ENCODE data around the gene COX7A2L. TPM values are rescaled to one million over a fixed set of nuclear protein-coding genes. Genes with fewer than 3 reads are reported as not detected.
"Not testable (repeated sequence)": the region's sequence is repeated elsewhere in the genome, so short reads cannot be mapped to it uniquely, and the experiment has no call there.

COX7A2L gene
- total RNA-seq, 1 experiment from 2014 or later = 221 TPM

GRCh38 chr2:42339191-42339912 lies 21.7 kb downstream of the COX7A2L start:
- no peak for DNase-seq (ENCODE audit: low spot score)

DNA sequence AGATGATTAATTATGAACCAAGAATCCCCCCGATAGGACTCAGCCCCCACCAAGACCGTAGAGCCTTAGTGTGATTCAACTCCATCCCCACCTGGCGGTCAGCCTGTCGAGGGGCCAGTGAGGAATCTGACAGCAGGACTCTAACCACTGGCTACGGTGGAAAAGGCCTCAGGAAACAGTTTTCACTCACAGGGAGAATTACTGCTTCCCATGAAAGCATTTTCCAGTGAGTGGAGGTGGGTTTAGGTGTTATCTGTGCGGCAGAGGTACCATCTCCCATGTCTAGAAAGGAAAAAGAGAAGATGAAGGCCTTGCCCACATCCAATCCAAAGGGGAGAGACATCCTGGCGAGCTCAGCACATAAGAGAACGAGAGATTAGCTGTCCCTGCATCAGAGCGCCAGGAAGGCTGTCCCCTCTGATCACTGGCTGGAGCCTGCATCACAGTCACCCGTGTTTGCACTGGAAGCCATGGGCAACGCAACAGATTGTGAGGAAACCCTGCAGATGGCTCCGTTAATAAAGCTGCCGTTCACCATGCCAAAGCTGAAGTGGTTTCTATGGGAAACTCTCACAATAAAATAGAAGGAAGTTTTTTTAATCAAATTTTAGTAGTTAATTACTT lies 22.3 kb downstream of the COX7A2L start:
- no peak for DNase-seq (ENCODE audit: low spot score)

DNA sequence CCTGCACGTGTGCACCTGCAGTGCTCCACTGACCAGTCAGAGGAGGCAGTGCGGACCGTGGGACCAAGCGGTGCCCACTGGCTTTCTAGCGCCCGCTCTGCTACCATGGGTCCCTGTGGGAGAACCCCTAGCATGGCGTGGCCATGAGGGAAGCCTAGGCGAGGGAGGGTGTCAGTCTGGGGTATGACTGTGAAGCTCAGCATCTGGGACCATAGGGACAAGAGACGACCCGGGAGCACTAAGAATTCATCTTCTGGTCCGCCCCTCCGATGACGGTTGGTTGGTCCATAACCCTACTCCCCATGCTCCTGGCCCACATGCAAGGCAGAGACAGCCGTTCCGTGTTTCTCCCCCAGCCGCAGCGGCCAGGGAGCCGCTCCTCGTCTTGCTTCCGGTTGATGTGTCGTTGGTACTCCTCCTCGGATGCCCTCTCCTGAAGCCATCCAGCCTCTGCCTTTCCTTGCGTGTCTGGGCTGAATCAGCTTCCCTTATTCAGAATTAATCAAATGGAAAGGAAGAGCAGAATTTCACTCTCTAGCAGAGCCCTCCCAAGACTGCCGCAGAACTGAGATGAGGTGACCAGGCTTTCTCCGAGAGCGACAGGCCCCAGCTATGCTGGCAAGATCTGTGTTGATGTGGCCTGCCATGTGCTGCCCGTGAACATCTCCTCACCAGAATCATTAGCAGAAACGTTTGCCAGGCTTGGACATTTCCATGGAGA lies 23.0 kb downstream of the COX7A2L start:
- DNase-seq (ENCODE audit: low spot score) = no peak

DNA sequence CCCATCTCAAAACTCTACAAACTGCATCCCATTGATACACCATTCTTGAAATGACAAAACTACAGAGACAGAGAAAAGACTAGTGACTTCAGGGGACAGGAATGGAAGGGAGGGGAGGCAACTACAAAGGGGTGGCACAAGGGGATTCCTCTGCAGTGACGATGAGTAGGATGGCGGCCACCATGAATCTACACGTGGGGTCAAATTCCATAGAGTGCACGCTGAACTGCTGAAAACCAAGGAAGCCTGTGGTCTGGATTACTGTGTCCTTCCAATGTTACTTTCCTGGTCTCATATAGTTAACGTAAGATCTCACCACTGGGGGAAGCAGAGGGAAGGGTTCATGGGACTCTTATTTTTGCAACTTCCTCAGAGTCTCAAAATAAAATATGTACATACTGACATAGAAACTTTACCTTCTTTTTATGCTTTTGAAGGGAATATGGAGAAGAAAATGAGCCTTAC lies 23.6 kb downstream of the COX7A2L start:
- DNase-seq (ENCODE audit: low spot score) = no peak

DNA sequence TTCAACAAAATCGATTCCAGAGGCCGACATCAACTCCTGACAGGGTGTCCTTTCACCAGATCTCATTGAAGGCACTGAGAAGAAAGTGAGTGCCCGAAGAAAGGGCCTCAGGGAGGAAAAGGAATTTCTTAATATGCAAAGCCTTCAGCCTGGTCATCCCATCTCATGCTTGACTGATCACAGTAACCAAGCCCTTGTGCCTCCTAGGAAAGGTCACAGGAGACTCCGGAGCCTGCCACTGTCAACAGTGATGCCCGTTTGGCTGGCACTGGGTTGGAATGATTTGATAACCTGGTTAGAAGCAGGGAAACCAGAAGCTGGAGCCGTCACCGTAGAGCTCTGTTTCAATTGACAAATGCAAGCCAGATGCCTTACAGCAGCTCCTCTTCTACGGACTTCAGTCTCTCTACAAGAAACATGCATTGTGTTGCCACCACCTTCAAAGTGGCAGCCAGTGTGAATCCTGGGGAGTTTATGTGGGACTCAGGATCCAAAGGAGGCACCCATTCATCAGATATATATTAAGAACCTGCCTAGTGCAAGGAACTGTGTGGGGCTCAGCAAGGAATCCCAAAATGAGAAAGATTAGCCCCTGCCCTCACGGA lies 24.6 kb downstream of the COX7A2L start:
- DNase-seq (ENCODE audit: low spot score) = no peak

- DNase-seq (ENCODE audit: low spot score) = no peak
These were observed 25.4 kb downstream of the COX7A2L start for GRCh38 chr2:42335514-42336104.

- not testable (repeated sequence) for DNase-seq (ENCODE audit: low spot score)
These were observed 26.2 kb downstream of the COX7A2L start for GRCh38 chr2:42334865-42335264.

DNA sequence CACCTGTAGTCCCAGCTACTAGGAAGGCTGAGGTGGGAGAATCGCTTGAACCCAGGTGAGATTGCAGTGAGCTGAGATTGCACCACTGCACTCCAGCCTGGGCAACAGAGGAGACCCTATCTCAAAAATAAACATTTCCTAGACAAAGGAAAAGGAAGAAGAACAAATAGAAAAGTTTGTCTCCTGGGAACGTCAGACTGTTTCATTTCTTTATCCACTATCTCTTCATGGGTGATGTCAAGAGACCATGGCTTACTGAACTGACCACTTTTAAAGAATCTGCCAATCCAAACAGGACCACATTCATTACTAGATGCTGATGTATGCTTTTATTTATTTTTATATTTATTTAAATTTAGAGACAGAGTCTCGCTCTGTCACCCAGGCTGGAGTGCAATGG lies 26.8 kb downstream of the COX7A2L start:
- no peak for DNase-seq (ENCODE audit: low spot score)

- DNase-seq (ENCODE audit: low spot score) = no peak
These were observed 27.4 kb downstream of the COX7A2L start for GRCh38 chr2:42333579-42333978.

DNA sequence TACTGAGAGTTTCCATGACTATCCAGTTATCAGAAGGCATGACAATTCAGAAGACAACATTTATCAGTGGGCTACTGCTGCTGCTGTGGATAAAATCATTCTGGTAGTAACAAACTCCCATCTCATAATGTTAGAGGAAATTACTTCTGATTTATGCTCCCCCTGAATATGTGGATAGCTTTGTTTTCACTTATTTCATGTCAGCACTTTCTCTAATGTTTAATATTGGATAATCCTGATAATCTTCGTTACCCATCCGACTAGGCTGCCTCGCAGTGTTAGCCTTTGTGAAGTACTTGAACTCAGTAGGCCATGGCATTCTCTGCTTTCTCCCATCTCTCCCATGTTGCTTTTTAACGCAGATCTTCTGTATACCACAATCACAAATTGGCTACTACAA lies 28.4 kb downstream of the COX7A2L start:
- DNase-seq (ENCODE audit: low spot score) = no peak

DNA sequence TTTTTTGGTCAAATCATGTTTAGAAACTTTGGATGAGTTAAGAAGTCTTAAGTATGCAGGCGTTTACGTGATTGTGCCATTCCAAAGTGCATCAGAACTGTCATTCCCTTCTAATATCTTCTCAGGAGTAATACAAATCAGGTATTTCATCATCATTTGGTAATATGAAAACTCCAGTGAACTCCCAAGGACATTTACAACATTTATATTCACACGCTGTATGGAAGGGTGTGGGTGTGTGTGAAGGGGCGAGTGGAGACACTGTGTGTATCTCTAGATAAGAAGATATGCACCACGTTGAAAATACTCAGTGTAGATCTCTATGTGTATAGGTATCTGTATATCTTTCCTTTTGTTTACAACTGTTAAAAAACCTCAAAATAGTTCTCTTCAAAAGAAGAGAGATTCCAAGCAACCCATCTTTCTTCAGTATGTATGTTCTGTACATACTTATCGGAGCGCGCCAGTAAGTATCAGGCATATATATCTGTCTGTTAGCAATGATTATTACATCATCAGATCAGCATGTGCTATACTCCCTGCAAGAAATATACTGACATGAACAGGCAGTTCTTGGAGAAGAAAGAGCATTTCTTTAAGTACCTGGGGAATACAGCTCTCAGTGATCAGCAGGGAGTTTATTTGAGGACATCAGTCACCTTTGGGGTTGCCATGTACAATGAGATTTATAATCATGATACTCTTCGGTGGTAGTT lies 29.3 kb downstream of the COX7A2L start:
- DNase-seq (ENCODE audit: low spot score) = no peak

GRCh38 chr2:42329736-42330135 lies 31.3 kb downstream of the COX7A2L start:
- no peak for DNase-seq (ENCODE audit: low spot score)

- DNase-seq (ENCODE audit: low spot score) = no peak
These were observed 32.1 kb downstream of the COX7A2L start for GRCh38 chr2:42328923-42329322.

- peak; percentile 21 for DNase-seq (ENCODE audit: low spot score)
These were observed 32.7 kb downstream of the COX7A2L start for GRCh38 chr2:42328148-42328833.

DNA sequence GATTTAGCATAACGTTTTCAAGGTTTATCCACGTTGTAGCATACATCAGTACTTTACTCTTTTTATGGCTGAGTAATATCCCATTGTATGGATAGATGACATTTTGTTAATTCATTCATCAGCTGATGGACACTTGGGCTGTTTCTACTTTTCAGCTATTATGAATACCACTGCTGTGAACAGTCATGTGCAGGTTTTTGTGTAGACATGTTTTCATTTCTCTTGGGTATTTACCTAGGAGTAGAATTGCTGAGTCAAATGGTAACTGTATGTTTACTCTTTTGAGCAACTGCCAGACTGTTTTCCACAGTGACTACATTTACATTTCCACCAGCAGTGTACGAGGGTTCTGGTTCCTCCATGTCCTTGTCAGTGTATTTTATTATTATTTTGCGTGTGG lies 33.9 kb downstream of the COX7A2L start:
- DNase-seq (ENCODE audit: low spot score) = no peak

DNA sequence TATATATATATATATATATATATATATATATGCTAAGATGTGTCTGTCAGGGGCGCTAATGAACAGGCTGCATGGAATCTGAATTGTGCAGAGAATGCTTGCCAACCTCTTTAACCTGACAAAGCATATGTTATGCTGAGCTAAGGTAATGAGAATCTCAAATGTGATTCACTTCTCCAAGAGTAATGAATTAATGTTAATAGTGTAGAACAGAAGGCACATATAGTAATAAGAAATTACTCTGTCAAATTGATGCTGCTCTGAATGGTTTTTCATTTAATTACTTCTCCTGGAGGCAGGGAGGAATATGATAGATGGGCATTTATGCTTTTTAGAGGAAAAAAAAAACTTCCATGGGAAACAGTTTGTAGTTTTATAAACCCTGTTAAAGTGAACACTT lies 35.4 kb downstream of the COX7A2L start:
- DNase-seq (ENCODE audit: low spot score) = no peak

DNA sequence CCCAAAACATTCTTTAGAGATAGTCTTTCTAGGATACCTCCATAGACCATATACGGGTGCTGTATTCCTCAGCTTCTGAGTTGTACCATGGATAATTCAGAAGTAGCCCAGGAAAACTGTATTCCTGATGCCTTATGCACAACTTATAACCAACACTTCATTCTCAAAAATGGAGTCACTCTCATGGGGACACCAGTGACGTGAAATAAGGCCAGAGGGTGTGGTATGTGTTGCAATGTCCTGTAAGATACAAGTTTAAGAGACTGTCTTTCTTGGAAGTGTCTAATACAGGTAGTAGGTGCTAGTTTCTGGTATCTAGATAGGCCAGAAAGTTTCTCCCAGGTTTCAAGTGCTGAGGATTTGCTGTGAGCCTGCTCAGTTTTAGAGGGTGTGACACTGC lies 36.1 kb downstream of the COX7A2L start:
- no peak for DNase-seq (ENCODE audit: low spot score)

GRCh38 chr2:42324244-42324643 lies 36.8 kb downstream of the COX7A2L start:
- no peak for DNase-seq (ENCODE audit: low spot score)

DNA sequence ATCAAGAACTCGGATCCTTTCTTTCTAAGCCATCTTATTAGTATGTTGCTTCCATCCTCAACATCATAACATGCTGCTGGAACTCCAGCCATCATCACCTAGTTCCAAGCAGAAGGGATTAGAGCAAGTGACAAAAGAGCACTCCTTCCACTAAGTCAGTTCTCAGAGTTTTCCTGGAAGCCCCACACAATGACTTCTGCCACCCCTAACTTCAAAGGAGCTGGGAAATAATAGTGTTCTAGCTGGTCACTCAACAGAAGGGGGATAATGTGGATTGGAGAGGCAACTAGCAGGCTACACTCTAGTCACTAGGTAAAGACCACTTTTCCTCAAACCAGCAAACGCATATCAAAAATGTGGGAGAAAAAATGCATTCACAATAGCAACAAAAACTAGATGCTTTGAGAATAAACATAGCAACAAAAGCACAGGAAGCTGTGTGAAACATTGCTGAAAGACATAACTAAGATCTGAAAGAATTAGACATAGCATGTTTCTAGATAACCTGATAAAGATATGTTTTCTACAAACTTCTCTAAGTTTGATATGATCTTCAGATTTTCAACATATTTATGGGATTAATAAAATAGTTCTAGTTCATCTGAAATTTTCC lies 39.5 kb downstream of the COX7A2L start:
- no peak for DNase-seq (ENCODE audit: low spot score)

- DNase-seq (ENCODE audit: low spot score) = no peak
These were observed 41.8 kb downstream of the COX7A2L start for GRCh38 chr2:42319265-42319664.
